OCI-LY7 (cell line): ENCODE data around the gene IL6. TPM values are rescaled to one million over a fixed set of nuclear protein-coding genes. Genes with fewer than 3 reads are reported as not detected.

Experiments used
- BruUV-seq: library from RNA; stranded (reverse); fragments of 400-500 nt; replicated peaks from 2 replicates; lab custom pipeline; 2021; lab: Mats Ljungman, UMichigan
- CTCF ChIA-PET: fragments of 300-600 bp; sonication (Branson Sonifier 250); formaldehyde crosslinking; loops from one replicate; lab custom pipeline; 2022; ENCODE audit warnings: antibody characterized with exemption; ENCODE audit not compliant: unreplicated experiment; lab: Charles Lee
- POLR2A ChIA-PET: fragments of 300-600 bp; sonication (Branson Sonifier 250); formaldehyde crosslinking; loops from one replicate; lab custom pipeline; 2022; ENCODE audit warnings: antibody characterized with exemption; lab: Charles Lee
- DNase-seq: peaks from one replicate; pipeline ENCODE4 v3.0.0-alpha.2; 2015; ENCODE audit warnings: low spot score
- H2AFZ ChIP-seq: fragments of 200-600 bp; sonication (generic), shearing (Covaris generic); 2 replicates; pipeline ENCODE4 v1.6.1; 2014; ENCODE audit warnings: mild to moderate bottlenecking, antibody characterized with exemption, low read length, moderate library complexity
- H3K27ac ChIP-seq: fragments of 200-600 bp; sonication (generic); 2 replicates; pipeline ENCODE4 v1.5.1; 2014; ENCODE audit warnings: mixed run types, low read depth, mild to moderate bottlenecking, moderate library complexity, low read length, inconsistent platforms; ENCODE audit not compliant: poor library complexity, severe bottlenecking
- H3K36me3 ChIP-seq: fragments of 200-600 bp; sonication (generic); 2 replicates; pipeline ENCODE4 v1.6.1; 2014; ENCODE audit warnings: mild to moderate bottlenecking, antibody characterized with exemption, low read length, moderate library complexity, mixed read lengths; ENCODE audit not compliant: insufficient read depth
- H3K4me1 ChIP-seq: fragments of 200-600 bp; sonication (generic); 2 replicates; pipeline ENCODE4 v1.5.1; 2014; ENCODE audit warnings: mild to moderate bottlenecking, low read length; ENCODE audit not compliant: insufficient read depth, poor library complexity, severe bottlenecking
- H3K4me2 ChIP-seq: fragments of 200-600 bp; sonication (generic); 2 replicates; pipeline ENCODE4 v1.6.1; 2014; ENCODE audit warnings: mild to moderate bottlenecking, low read length
- H3K4me3 ChIP-seq: fragments of 200-600 bp; sonication (generic); 2 replicates; pipeline ENCODE4 v1.5.1; 2014; ENCODE audit warnings: mild to moderate bottlenecking, low read depth, low read length; ENCODE audit not compliant: poor library complexity, severe bottlenecking
- H3K79me2 ChIP-seq: fragments of 200-600 bp; sonication (generic); 2 replicates; pipeline ENCODE4 v1.6.1; 2016; ENCODE audit warnings: low read depth, mild to moderate bottlenecking, low read length, moderate library complexity, mixed read lengths; ENCODE audit not compliant: insufficient read depth
- H3K9me2 ChIP-seq: fragments of 200-600 bp; sonication (generic); 2 replicates; pipeline ENCODE4 v1.6.1; 2016; ENCODE audit warnings: mild to moderate bottlenecking, low read length, mixed read lengths; ENCODE audit not compliant: insufficient read depth
- H3K9me3 ChIP-seq: fragments of 200-600 bp; sonication (generic); 2 replicates; pipeline ENCODE4 v1.6.1; 2014; ENCODE audit warnings: mild to moderate bottlenecking, mixed run types, low read length, mixed read lengths
- H4K20me1 ChIP-seq: fragments of 200-600 bp; sonication (generic); 2 replicates; pipeline ENCODE4 v1.6.1; 2014; ENCODE audit warnings: mild to moderate bottlenecking, antibody characterized with exemption, low read length, moderate library complexity, mixed read lengths; ENCODE audit not compliant: insufficient read depth
- CTCF ChIP-seq: fragments of 200-600 bp; sonication (generic); conservative IDR thresholded peaks from 2 replicates; pipeline ENCODE4 v1.5.1; 2014; ENCODE audit warnings: mild to moderate bottlenecking, antibody characterized with exemption, low read length, moderate library complexity, mixed read lengths
- EZH2phosphoT487 ChIP-seq: fragments of 200-600 bp; sonication (generic); IDR thresholded peaks from 2 replicates; pipeline ENCODE4 v1.6.1; 2018; ENCODE audit warnings: low read depth, borderline replicate concordance, mild to moderate bottlenecking, mixed run types, antibody characterized with exemption, low read length, moderate library complexity, mixed read lengths
- intact Hi-C: fragments of 100-400 bp; cut with micrococcal nuclease; formaldehyde crosslinking; loops from one replicate; pipeline ENCODE4 v1.10.0; 2022; ENCODE audit not compliant: unreplicated experiment
- total RNA-seq, 2 experiments: library from RNA; depleted of rRNA in 1 of 2; stranded (reverse); fragments of >200 nt in 1 of 2; shearing (Covaris generic) in 1 of 2; gene quantifications; 2 replicates each; pipeline ENCODE4 v1.2.3, GENCODE V29; 2014 to 2022

The IL6 gene
- total RNA-seq, 2 experiments from 2014 or later = not detected

- no peak for DNase-seq
- H4K20me1 ChIP-seq = no peaks in the 10 kb centered on the region
- no TSS peak for BruUV-seq
- no peak overlapping the region for H3K27ac ChIP-seq
- H3K9me2 ChIP-seq = no peaks in the 10 kb centered on the region
- no peak for TF ChIP-seq CTCF
- no peak for TF ChIP-seq EZH2phosphoT487
- no peak overlapping the region for H3K4me2 ChIP-seq
- ChIA-PET CTCF (no interaction called here), POLR2A (interaction anchor here (0.6 to 1.9 kb wide), 4 partner anchors 17 to 1106 kb away, joined by 3 to 8 read pairs (median 4); no protein-coding TSS in a partner anchor)
- no peaks in the 10 kb centered on the region for H3K9me3 ChIP-seq
- H3K79me2 ChIP-seq = no peaks in the 10 kb centered on the region
- H3K4me1 ChIP-seq = peaks cover 7% of the 10 kb centered on the region
- H2AFZ ChIP-seq = no peak overlapping the region
- no peaks in the 10 kb centered on the region for H3K36me3 ChIP-seq
- intact Hi-C loops = no loop called here
- no peak overlapping the region for H3K4me3 ChIP-seq
These were observed 29.0 kb upstream of the IL6 start for GRCh38 chr7:22697876-22698606.

- no peak for DNase-seq
- Histone ChIP-seq H3K27ac (no peak overlapping the region), H3K9me2 (no peaks in the 10 kb centered on the region), H3K79me2 (no peaks in the 10 kb centered on the region), H3K4me1 (peaks cover 7% of the 10 kb centered on the region), H3K4me3 (no peak overlapping the region), H4K20me1 (no peaks in the 10 kb centered on the region), H2AFZ (no peak overlapping the region), H3K9me3 (no peaks in the 10 kb centered on the region), H3K4me2 (no peak overlapping the region), H3K36me3 (no peaks in the 10 kb centered on the region)
- BruUV-seq = no TSS peak
- TF ChIP-seq CTCF (no peak), EZH2phosphoT487 (no peak)
- intact Hi-C loops = no loop called here
- ChIA-PET CTCF (no interaction called here), POLR2A (interaction anchor here (1.5 kb wide), 1 partner anchor 25 kb away, joined by 4 read pairs; no protein-coding TSS in a partner anchor)
These were observed 28.2 kb upstream of the IL6 start for GRCh38 chr7:22698767-22699166.

- Histone ChIP-seq H3K79me2 (no peaks in the 10 kb centered on the region), H3K4me2 (no peak overlapping the region), H2AFZ (no peak overlapping the region), H3K27ac (no peak overlapping the region), H3K9me2 (no peaks in the 10 kb centered on the region), H3K4me3 (no peak overlapping the region), H3K4me1 (peaks cover 7% of the 10 kb centered on the region), H3K36me3 (no peaks in the 10 kb centered on the region), H4K20me1 (no peaks in the 10 kb centered on the region), H3K9me3 (no peaks in the 10 kb centered on the region)
- ChIA-PET CTCF (interaction anchor here (0.6 to 0.8 kb wide), 3 partner anchors 25 to 561 kb away, joined by 3 read pairs; no protein-coding TSS in a partner anchor), POLR2A (interaction anchor here (0.9 to 1.2 kb wide), 2 partner anchors 9 to 24 kb away, joined by 3 to 4 read pairs; no protein-coding TSS in a partner anchor)
- TF ChIP-seq CTCF = no peak
- no peak for TF ChIP-seq EZH2phosphoT487
- DNase-seq = no peak
- no TSS peak for BruUV-seq
- intact Hi-C loops = no loop called here
These were observed 26.4 kb upstream of the IL6 start for GRCh38 chr7:22700559-22701002.
